ENCODE measurements around the gene MAML2.

GRCh38 chr11:96306933-96307775 is 35.8 kb downstream of the MAML2 start:
- TF ChIP-seq EZH2 (IDR thresholded peaks at IDR 0.05; ENCODE audit: borderline replicate concordance, low read depth, low read length, severe bottlenecking): no peak
- TF ChIP-seq CTCF (IDR thresholded peaks at IDR 0.05; ENCODE audit: borderline replicate concordance, extremely low read depth, low read length, poor library complexity, severe bottlenecking): no peak

Data from DND-41 (cell line).